Stomach (tissue), 9 donors: ENCODE data around the gene FSTL4. TPM values are rescaled to one million over a fixed set of nuclear protein-coding genes. Genes with fewer than 3 reads are reported as not detected.

Experiments
- DNase-seq, 2 donors: peaks; one replicate each; pipeline versions ENCODE4 v3.0.0 to v3.0.0-alpha.2; 2013 to 2019
- H3K27ac ChIP-seq, 5 donors: fragments of 200-600 bp in 4 of 5; sonication (generic) in 4 of 5; one replicate each; pipeline ENCODE4 v1.5.1; 2013 to 2019; ENCODE audit warnings: mild to moderate bottlenecking in 1 of 5, moderate library complexity in 1 of 5
- H3K27me3 ChIP-seq, 3 donors: fragments of 200-600 bp; sonication (generic); one replicate each; pipeline ENCODE4 v1.5.1; 2017 to 2019; ENCODE audit warnings: mixed run types in 1 of 3
- H3K36me3 ChIP-seq, 4 donors: fragments of 200-600 bp; sonication (generic); 1 replicate in 3 of 4; 2 replicates in 1 of 4; pipeline ENCODE4 v1.5.1; 2016 to 2019
- H3K4me1 ChIP-seq, 4 donors: fragments of 200-600 bp; sonication (generic); one replicate each; pipeline ENCODE4 v1.5.1; 2016 to 2019
- H3K4me3 ChIP-seq, 4 donors: fragments of 200-600 bp; sonication (generic) in 3 of 4; one replicate each; pipeline ENCODE4 v1.5.1; 2016 to 2019; ENCODE audit warnings: mild to moderate bottlenecking in 1 of 4
- H3K9me3 ChIP-seq, 4 donors: fragments of 200-600 bp; sonication (generic); one replicate each; pipeline ENCODE4 v1.5.1; 2016 to 2019
- EP300 ChIP-seq: sonication (generic); formaldehyde crosslinking; IDR thresholded peaks from one replicate; pipeline ENCODE4 v1.6.1; 2017; ENCODE audit warnings: antibody characterized with exemption
- POLR2A ChIP-seq, 4 donors: fragments of 450-650 bp; IDR thresholded peaks; one replicate each; pipeline ENCODE4 v1.6.1; 2016; ENCODE audit warnings: antibody characterized with exemption in 4 of 4, control low read depth in 2 of 4, mild to moderate bottlenecking in 1 of 4, moderate library complexity in 1 of 4
- POLR2AphosphoS5 ChIP-seq, 3 donors: sonication (generic); formaldehyde crosslinking; IDR thresholded peaks; one replicate each; pipeline ENCODE4 v1.6.1; 2016; ENCODE audit warnings: antibody characterized with exemption in 3 of 3
- WGBS, 5 donors: extraction: QIAGEN DNeasy Blood & Tissue Kit in 3 of 5; methylation state at CpG; one replicate each; pipeline versions ENCODE4 v1.1.5 to v1.1.7; 2013 to 2018; 5-methylcytosine and 5-hydroxymethylcytosine counted together
- intact Hi-C: fragments of 100-400 bp; cut with DNase I; formaldehyde crosslinking; loops from one replicate; pipeline ENCODE4 v1.15.1; 2023; ENCODE audit warnings: low total_unique reads
- polyA plus RNA-seq, 3 donors: library from polyadenylated mRNA; stranded (reverse); fragments of 200-250 nt; gene quantifications; one replicate each; pipeline ENCODE4 v1.2.3, GENCODE V29; 2013
- total RNA-seq, 5 donors: library from RNA; depleted of rRNA; stranded (reverse); fragments of >200 nt; gene quantifications; one replicate each; pipeline versions ENCODE4 v1.1.0 to v1.2.3, GENCODE V29; 2014 to 2016
- TF ChIP-seq, protein P1 (sequence below), 7 experiments: fragments of 450-650 bp in 4 of 7; fragments of 200-600 bp in 3 of 7; sonication (generic) in 3 of 7; IDR thresholded peaks; one replicate each; pipeline ENCODE4 v1.5.1; 2016 to 2019; ENCODE audit warnings: antibody characterized with exemption in 7 of 7, control low read depth in 2 of 7, mild to moderate bottlenecking in 1 of 7
- donor health status: healthy with polysubstance abuse.
- donor health status: Bipolar disorder and iron deficiency.
- donor health status: healthy.

FSTL4 gene
- total and polyA plus RNA-seq, 8 donors = 0.37 to 0.55 TPM; not detected in 6

DNA sequence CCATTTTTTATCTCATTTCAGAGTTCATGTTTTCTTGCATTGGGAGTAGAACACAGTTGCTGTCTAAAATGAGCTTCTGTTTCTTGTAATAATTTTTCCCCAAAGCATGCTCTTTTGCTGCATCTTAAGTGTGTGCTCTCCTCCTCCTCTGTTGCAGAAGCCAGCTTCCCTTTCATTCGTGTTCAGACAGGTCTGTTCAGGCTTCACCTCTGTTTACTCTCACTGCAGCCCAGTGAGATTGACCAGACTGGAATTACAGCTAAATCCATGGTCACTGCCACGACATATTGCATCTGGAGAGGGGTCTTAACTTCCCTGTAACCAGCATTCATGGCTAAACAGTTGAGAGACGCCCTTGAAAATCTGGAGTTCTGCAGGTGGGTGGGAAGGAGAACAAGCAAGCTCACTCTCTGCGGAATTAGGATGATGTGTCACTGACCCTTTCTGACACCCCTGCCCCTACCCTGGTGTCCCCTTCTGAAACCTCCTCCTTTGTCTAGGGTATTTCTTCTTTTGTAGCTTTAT lies 223.2 kb downstream of the FSTL4 start:
- TF ChIP-seq EP300 = no peak
- TF ChIP-seq, protein P1, sequence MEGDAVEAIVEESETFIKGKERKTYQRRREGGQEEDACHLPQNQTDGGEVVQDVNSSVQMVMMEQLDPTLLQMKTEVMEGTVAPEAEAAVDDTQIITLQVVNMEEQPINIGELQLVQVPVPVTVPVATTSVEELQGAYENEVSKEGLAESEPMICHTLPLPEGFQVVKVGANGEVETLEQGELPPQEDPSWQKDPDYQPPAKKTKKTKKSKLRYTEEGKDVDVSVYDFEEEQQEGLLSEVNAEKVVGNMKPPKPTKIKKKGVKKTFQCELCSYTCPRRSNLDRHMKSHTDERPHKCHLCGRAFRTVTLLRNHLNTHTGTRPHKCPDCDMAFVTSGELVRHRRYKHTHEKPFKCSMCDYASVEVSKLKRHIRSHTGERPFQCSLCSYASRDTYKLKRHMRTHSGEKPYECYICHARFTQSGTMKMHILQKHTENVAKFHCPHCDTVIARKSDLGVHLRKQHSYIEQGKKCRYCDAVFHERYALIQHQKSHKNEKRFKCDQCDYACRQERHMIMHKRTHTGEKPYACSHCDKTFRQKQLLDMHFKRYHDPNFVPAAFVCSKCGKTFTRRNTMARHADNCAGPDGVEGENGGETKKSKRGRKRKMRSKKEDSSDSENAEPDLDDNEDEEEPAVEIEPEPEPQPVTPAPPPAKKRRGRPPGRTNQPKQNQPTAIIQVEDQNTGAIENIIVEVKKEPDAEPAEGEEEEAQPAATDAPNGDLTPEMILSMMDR (IDR thresholded peaks at IDR 0.05) = no peak
- TF ChIP-seq POLR2A (IDR thresholded peaks at IDR 0.05) = no peak
- no peak for TF ChIP-seq POLR2AphosphoS5 (IDR thresholded peaks at IDR 0.05)
- no peak for DNase-seq
- intact Hi-C loops = no loop called here

DNA sequence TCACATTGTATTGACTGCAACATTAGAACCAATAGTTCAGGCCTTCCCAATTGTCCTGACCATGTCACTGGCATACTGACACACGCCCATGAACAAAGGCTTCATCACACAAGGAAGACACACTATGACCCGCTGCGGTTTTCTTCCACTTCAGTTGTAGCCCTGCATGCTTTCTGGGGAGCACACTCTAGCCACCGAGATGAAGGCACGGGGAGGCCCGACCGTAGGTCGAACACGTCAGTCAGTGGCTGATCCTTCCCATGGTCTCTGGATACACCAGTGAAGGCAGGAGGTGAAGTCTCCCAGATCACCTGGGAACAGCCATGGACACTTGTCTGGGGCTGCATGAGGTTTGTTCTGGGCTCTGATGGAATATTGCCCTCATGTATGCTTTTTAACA lies 224.7 kb downstream of the FSTL4 start:
- H3K27ac ChIP-seq = no peak overlapping the region
- 90 to 96% (median 93%) methylated on average over 9 of the region's 9 CpGs for WGBS, 5 donors
- H3K27me3 ChIP-seq = peaks cover 0 to 21% (median 0%) of the 10 kb centered on the region in 3 donors
- H3K4me3 ChIP-seq = no peak overlapping the region
- no peaks in the 10 kb centered on the region for H3K36me3 ChIP-seq
- no peak for DNase-seq
- H3K4me1 ChIP-seq = no peaks in the 10 kb centered on the region
- intact Hi-C loops = no loop called here
- TF ChIP-seq, protein P1 (IDR thresholded peaks at IDR 0.05) = no peak
- TF ChIP-seq EP300 = no peak
- TF ChIP-seq POLR2A (IDR thresholded peaks at IDR 0.05) = no peak
- TF ChIP-seq POLR2AphosphoS5 (IDR thresholded peaks at IDR 0.05) = no peak
- no peaks in the 10 kb centered on the region for H3K9me3 ChIP-seq

More for the DNA sequence above, 223.2 kb downstream of the FSTL4 start:
- Histone ChIP-seq H3K27ac (no peak overlapping the region), H3K4me1 (no peaks in the 10 kb centered on the region), H3K27me3 (peaks cover 0 to 13% (median 0%) of the 10 kb centered on the region in 3 donors), H3K4me3 (no peak overlapping the region), H3K9me3 (no peaks in the 10 kb centered on the region), H3K36me3 (no peaks in the 10 kb centered on the region)
- WGBS, 5 donors = 44 to 67% (median 48%) methylated on average over 4 of the region's 4 CpGs

DNA sequence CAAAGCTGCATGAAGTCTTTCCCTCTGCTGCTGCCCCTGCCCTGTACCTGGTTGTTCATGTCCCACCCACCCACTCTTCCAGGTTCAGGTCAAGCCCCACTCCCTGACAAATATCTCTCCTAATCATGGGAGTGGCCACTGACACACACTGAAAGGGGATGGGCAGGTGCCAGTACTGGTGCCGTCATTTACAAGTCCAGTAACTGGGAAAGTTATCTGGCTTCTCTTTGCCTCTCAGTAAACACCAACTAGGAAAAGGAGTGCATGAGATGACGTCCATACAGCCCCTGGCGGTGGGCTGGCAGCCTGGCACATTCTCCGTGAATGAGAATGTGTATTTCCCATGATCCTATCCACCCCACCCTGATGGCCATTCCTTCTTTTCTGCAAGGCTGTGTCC lies 225.2 kb downstream of the FSTL4 start:
- TF ChIP-seq POLR2AphosphoS5 (IDR thresholded peaks at IDR 0.05) = no peak
- TF ChIP-seq EP300 = no peak
- no peak for TF ChIP-seq POLR2A (IDR thresholded peaks at IDR 0.05)
- TF ChIP-seq, protein P1 (IDR thresholded peaks at IDR 0.05) = no peak
- Histone ChIP-seq H3K36me3 (no peaks in the 10 kb centered on the region), H3K9me3 (no peaks in the 10 kb centered on the region), H3K4me3 (no peak overlapping the region), H3K4me1 (no peaks in the 10 kb centered on the region), H3K27ac (no peak overlapping the region), H3K27me3 (peaks cover 0 to 21% (median 0%) of the 10 kb centered on the region in 3 donors)
- intact Hi-C loops = no loop called here
- 46 to 62% (median 53%) methylated on average over 4 of the region's 4 CpGs for WGBS, 5 donors
- DNase-seq = no peak

DNA sequence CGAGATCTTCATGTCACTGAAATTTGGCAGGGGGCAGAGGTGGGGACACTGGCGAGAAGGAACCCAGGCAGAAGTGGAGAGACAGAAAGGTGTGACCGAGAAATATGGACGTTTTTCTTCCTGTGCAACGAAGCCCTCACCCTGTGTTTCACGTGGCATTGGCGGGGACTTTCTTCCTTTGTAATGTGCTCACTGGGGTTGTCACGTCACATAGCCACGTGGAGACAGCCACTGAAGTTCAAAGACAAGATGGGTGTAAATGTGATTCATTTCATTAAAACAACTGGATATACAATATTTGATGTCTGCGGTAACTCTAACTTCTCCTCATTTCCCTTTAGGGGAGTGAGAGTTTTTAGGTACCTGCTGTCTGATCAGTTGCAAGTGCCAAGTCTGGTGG lies 225.7 kb downstream of the FSTL4 start:
- Histone ChIP-seq H3K27ac (no peak overlapping the region), H3K9me3 (no peaks in the 10 kb centered on the region), H3K27me3 (peaks cover 0 to 21% (median 0%) of the 10 kb centered on the region in 3 donors), H3K36me3 (no peaks in the 10 kb centered on the region), H3K4me3 (no peak overlapping the region), H3K4me1 (no peaks in the 10 kb centered on the region)
- WGBS, 5 donors = 68 to 77% (median 70%) methylated on average over 10 of the region's 10 CpGs
- no peak for DNase-seq
- TF ChIP-seq, protein P1 (IDR thresholded peaks at IDR 0.05) = no peak
- TF ChIP-seq EP300 (no peak), POLR2AphosphoS5 (IDR thresholded peaks at IDR 0.05) (no peak), POLR2A (IDR thresholded peaks at IDR 0.05) (no peak)
- intact Hi-C loops = no loop called here
